HG02973 (cell line): ENCODE data around the gene PLAC9.

Experiments used
- ATAC-seq: cut with Tn5 transposase; IDR thresholded peaks from one replicate; pipeline ENCODE4 v1.9.1; 2021; ENCODE audit warnings: moderate library complexity; ENCODE audit not compliant: unreplicated experiment

PLAC9 gene

DNA sequence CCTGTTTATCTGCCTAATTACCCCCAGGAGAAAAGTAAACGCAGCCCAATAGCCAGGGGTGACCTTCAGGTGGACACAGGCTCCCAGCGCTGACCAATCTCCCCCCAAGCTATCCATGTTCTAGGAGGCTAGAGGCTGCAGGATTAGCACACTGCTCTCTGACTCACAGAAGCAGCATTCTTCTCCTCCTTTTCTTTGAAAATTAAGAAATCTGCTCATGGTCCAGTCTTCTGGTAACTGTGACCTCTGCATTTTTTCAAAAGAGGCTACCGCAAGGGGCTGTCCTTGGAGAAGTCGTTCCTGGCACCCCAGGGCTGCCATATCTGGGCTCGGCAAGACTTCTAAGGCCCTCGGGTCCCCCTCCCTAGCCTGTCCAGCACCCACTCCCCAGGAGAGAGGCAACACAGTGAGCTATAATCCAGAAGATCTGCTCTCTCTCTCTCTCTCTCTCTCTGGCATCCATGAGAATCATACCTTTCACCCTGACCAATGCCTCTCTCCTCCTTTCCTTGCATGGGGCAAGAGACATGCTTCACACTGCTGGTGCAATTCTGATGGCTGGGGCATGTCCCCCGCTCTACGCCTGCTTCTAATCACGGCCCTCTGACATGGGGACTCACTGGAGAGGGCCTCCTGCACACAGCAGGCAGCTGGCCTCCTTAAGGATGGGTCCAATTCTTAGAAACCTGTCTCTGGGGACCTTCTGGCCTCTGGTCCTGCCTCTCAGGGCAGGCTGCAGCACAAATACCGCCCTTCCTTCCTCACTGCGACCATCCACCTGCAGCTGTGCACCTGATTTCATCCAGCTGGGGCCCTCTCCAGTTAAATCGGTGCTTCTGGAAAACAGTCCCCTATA is 45.5 kb downstream of the PLAC9 start:
- ATAC-seq, result no peak

DNA sequence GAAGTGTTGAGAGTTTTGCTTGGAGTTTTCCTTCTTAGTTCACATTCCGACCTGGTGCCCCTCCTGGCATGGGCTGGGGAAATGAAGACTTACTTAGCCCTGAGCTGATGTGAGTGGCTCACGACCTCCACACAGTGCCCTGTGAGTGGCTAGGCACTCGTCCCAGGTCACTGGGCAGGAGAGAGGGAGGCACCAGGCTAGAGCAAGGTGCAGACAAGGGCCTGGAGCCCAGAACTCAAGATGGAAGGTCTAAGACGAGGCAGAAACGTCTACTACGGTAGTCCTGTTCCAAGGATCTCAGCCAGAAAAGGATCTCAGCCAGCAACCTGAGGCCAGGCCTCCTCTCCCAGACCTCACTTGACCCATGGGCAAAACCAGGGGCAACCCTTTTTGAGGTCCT is 50.5 kb downstream of the PLAC9 start:
- ATAC-seq, result no peak

DNA sequence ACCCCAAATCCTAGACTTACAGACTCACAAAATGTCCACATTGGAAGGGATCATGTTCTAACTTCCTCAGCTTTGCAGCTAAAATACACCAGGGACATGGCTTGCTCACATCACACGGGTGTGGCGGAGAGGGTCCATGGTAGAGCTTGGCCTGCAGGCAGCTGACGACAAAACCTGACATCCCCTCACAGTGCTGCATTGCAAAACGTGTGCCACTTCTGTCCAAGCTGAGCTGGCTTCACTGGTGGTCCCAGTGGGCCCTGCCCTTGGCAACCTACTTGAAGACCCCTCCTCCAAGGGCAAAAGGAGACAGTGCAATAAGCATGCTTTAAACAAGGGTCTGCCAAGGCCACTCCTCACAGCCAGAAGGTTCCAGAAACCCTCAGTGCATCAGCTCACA is 50.9 kb downstream of the PLAC9 start:
- no peak for ATAC-seq

DNA sequence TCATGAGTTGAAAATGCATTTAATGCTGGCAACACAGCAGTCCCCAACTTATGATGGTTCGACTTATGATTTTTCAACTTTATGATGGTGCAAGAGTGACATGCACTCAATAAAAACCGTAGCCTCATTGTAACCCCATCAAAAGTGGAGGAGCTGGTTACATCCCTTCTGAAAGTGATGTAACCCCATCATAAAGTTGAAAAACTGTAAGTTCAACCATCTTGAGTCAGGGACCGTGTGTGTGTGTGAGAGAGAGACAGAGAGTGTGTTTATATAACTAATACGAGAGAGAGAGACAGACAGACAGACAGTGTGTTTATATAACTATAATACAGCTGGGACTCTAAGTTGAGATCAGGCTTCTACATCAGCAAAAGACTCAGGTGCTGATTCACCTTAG is 51.8 kb downstream of the PLAC9 start:
- no peak for ATAC-seq

GRCh38 chr10:80185578-80186299 is 53.2 kb downstream of the PLAC9 start:
- ATAC-seq, result no peak

DNA sequence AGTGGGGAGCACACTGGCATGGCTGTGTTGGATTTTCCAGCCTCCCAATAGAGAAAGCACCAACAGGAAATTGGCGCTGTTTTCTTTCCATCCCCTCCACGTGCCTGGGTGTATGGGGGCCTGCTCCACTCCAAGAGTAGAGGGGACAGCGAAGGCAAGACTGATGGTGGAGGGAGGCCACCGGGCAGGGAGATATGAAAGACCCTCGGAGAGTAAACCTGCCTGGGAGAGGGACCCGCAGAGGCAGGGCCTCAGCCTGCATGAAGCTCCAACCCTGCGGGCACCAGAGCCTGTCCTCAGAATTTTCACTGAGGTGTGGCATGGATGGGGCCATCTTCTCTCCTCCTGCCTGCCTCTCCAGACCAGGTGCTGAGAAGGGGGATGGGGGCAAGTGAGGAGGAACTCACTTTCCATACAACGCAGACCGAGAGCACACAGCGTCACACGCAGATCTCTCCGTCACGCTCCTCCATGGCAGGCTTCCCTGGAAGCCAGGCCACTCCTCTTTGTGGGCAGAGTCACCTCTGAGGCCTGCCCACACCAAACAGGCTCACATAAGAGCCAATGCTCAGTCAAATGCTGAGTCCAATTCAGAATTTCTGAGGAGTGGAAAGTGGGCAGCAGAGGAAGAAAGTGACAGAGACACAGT is 54.0 kb downstream of the PLAC9 start:
- ATAC-seq, result no peak

DNA sequence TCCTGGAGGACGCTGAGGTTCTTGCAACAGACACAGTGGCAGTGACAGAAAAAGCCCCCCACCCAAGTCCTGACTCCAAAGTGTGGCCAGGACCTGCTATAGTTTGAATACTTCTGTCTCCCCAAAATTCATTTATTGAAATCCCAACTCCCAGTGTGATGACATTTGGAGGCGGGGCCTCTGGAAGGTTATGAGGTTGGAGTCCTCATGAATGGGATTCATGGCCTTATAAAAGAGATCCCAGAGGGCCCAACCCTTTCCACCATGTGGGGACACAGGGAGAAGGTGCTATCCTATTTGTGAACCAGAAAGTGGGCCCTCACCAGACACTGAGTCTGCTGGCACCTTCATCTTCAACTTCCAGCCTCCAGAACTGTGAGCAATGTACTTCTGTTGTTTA is 54.5 kb downstream of the PLAC9 start:
- no peak for ATAC-seq

- peak; percentile 75 for ATAC-seq
Measured at GRCh38 chr10:80187465-80188409, 55.2 kb downstream of the PLAC9 start.

- no peak for ATAC-seq
Measured at GRCh38 chr10:80188713-80189112, 56.2 kb downstream of the PLAC9 start.

DNA sequence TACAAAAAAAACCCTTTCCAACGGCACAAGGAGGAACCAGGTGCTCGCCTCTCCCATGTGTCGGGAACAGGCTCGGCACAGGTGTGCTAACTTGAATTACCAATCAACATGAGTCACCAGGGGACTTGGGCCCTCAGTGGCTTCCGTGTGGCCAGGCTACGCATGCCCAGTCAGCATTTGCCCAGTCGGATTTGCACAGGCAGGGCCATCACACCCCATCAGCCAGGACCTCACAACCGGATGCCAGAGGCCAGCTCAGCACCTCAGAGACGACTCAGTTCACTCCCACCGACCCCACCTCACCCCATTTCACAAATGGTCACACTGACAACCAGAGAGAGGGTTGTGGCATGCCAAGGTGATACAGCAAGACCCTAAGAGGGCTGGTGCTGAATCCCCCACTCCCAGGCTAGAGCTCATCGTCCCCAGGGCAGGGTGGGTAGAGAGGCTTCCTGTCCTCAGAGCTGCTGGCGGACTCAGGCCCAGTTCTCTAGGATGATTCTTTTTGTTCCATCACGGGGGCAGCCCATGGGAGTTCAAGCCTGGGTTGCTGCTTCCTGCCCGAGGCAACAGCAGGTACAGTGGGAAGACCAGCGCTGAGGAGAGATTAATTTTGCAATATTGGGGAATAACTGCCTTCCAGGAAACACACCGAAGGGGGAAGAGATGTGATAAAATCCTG is 59.2 kb downstream of the PLAC9 start:
- ATAC-seq, result no peak

GRCh38 chr10:80192553-80192952 is 60.0 kb downstream of the PLAC9 start:
- no peak for ATAC-seq

DNA sequence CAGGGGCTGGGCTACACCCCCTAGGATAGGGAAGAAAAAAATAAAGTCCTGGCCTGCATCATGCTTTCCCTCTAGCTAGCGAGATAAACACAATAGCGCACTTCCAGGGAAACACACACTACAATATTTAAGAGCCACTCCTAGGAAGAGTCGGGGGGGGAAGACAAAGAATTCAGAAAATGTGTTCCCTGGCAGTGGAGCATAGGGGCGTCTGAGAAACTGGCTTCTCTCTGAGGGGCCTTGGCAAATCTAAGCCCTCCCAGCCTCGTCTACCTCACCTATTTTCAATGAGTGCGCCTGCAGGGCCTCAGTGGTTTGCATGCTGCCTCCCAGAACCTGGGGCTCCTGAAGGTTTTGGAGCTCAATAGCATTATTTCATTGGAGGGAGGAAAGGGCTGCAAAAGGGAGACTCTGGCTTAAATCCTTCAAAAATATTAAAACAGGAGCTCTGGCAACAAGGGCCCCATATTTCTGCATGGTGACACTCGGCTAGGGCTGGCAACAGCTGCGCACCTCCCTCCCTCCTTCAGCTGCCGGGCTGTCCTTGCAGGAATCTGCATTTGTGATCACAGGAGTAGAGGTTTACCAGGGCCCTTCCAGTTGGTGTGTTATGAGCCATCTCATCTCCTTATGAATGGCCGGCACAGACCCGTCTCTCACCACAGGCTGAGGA is 62.0 kb downstream of the PLAC9 start:
- no peak for ATAC-seq
